Heart left ventricle (tissue), 13 donors: ENCODE results near the gene CYTH1.

ENCODE experiments used
- POLR2A ChIP-seq, 2 donors: fragments of 450-650 bp; IDR thresholded peaks; one replicate each; pipeline ENCODE4 v1.6.1; 2017; ENCODE audit warnings: antibody characterized with exemption in 2 of 2, mild to moderate bottlenecking in 2 of 2, moderate library complexity in 2 of 2
- TF ChIP-seq, protein P1 (sequence below), 12 donors: fragments of 200-600 bp; sonication (generic) in 4 of 12; IDR thresholded peaks; one replicate each; pipeline versions ENCODE4 v1.5.0 to v1.8.0; 2018 to 2022; ENCODE audit warnings: antibody characterized with exemption in 12 of 12, mild to moderate bottlenecking in 5 of 12
- donor health status: ischemic (EF 13 %, LVEDD 7.1; RV severe dilation, severe dysfunction).
- donor health status: DM: no; HTN: yes; CAD: no.
- donor health status: DM: no; HTN: no; CAD: no.
- donor health status: ischemic (EF 25% LVEDD 6.9; RV normal size, moderate dysfunction).
- donor health status: ischemic (EF 25% LVEDD 5.7; RV mildly dilated, moderate dysfunction).
- donor health status: ischemic (EF 35%, LVEDD 5.7; RV mildly dilated, moderate dysfunction).
- donor health status: nonischemic (EF 11% LVEDD 7.7; RV severe dilation, severe dysfunction).
- donor health status: DM: yes; HTN: yes; CAD: no.
- donor health status: PGD.
- donor health status: ischemic (EF 29% LVEDD 5.4; RV normal size, mild dysfunction).
- donor health status: nonischemic (EF 23%, LVEDD 6.1; RV moderate dilation, normal function).

DNA sequence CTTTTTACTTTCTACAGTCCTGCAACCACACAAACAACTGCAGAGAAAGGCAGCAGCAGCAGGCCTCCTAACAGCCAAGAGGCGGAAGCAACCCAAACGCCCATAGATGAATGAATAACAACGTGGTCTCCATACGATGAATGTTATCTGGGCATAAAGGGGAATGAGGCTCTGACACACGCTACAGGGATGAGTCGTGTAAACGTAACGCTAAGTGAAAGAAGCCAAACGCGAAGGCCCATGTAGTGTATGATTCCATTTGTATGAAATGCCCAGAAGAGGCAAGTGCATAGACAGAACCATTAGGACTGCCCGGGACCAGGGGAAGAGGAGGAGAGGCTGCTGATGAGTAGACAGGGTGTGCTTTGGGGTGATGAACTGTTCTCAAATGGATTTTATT lies 110.1 kb downstream of the CYTH1 start:
- TF ChIP-seq, protein P1, sequence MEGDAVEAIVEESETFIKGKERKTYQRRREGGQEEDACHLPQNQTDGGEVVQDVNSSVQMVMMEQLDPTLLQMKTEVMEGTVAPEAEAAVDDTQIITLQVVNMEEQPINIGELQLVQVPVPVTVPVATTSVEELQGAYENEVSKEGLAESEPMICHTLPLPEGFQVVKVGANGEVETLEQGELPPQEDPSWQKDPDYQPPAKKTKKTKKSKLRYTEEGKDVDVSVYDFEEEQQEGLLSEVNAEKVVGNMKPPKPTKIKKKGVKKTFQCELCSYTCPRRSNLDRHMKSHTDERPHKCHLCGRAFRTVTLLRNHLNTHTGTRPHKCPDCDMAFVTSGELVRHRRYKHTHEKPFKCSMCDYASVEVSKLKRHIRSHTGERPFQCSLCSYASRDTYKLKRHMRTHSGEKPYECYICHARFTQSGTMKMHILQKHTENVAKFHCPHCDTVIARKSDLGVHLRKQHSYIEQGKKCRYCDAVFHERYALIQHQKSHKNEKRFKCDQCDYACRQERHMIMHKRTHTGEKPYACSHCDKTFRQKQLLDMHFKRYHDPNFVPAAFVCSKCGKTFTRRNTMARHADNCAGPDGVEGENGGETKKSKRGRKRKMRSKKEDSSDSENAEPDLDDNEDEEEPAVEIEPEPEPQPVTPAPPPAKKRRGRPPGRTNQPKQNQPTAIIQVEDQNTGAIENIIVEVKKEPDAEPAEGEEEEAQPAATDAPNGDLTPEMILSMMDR (IDR thresholded peaks at IDR 0.05): no peak
- no peak for TF ChIP-seq POLR2A (IDR thresholded peaks at IDR 0.05)
